GM23338 (cell line): ENCODE results near the gene NPHP4.

Experiments used
- CREB1 ChIP-seq: fragments of 250-450 bp; sonication (Bioruptor Pico); IDR thresholded peaks from 2 replicates; pipeline ENCODE4 v1.5.0; 2020; ENCODE audit warnings: low read depth, mild to moderate bottlenecking, moderate library complexity
- CTCF ChIP-seq, 2 experiments: fragments of 200-600 bp in 1 of 2; sonication (generic) in 1 of 2; conservative IDR thresholded peaks; 2 replicates each; pipeline versions ENCODE4 v1.5.1 to v1.6.1; 2016 to 2017; ENCODE audit warnings: antibody characterized with exemption in 2 of 2, low read depth in 2 of 2, mild to moderate bottlenecking in 2 of 2, moderate library complexity in 1 of 2
- ETS1 ChIP-seq: IDR thresholded peaks from 2 replicates; pipeline ENCODE4 v1.6.1; 2016; ENCODE audit warnings: antibody characterized with exemption
- EZH2 ChIP-seq: fragments of 200-600 bp; sonication (generic); IDR thresholded peaks from one replicate; pipeline ENCODE4 v1.8.0; 2017; ENCODE audit warnings: antibody characterized with exemption, mild to moderate bottlenecking, low read depth; ENCODE audit not compliant: unreplicated experiment
- EZH2phosphoT487 ChIP-seq: fragments of 200-600 bp; sonication (generic); IDR thresholded peaks from one replicate; pipeline ENCODE4 v1.8.1; 2018; ENCODE audit warnings: antibody characterized with exemption; ENCODE audit not compliant: unreplicated experiment
- JUNB ChIP-seq: IDR thresholded peaks from one replicate; pipeline ENCODE4 v1.6.1; 2016; ENCODE audit warnings: antibody characterized with exemption; ENCODE audit not compliant: unreplicated experiment
- POLR2AphosphoS5 ChIP-seq: IDR thresholded peaks from 2 replicates; pipeline ENCODE4 v1.6.1; 2016; ENCODE audit warnings: antibody characterized with exemption, low read depth
- ZNF114 ChIP-seq: fragments of 250-450 bp; sonication (Bioruptor Pico); IDR thresholded peaks from 2 replicates; pipeline ENCODE4 v1.5.0; 2020; ENCODE audit warnings: mild to moderate bottlenecking, moderate library complexity

GRCh38 chr1:5904551-5904950 is 87.7 kb downstream of the NPHP4 start:
- TF ChIP-seq JUNB: no peak
- no peak for TF ChIP-seq CTCF (conservative IDR thresholded peaks at IDR 0.05; ENCODE audit: low read depth in 2 of 2)
- TF ChIP-seq CREB1 (CRISPR knock-in tag): no peak
- TF ChIP-seq ETS1: no peak
- no peak for TF ChIP-seq POLR2AphosphoS5
- no peak for TF ChIP-seq EZH2phosphoT487
- no peak for TF ChIP-seq EZH2
- no peak for TF ChIP-seq ZNF114 (CRISPR knock-in tag)
